Peyer's patch (tissue), 4 donors: Measurements from ENCODE around the gene PRIMA1.

Source experiments
- CTCF ChIP-seq, 6 experiments: fragments of 450-650 bp in 4 of 6; fragments of 200-600 bp in 2 of 6; sonication (generic) in 1 of 6; IDR thresholded peaks; one replicate each; pipeline ENCODE4 v1.5.1; 2017 to 2019; ENCODE audit warnings: antibody characterized with exemption in 6 of 6, mild to moderate bottlenecking in 3 of 6, moderate library complexity in 1 of 6
- POLR2A ChIP-seq, 2 donors: fragments of 450-650 bp; IDR thresholded peaks; one replicate each; pipeline ENCODE4 v1.5.1; 2017; ENCODE audit warnings: antibody characterized with exemption in 2 of 2, mild to moderate bottlenecking in 2 of 2, moderate library complexity in 2 of 2

GRCh38 chr14:93825235-93825553 is 36.9 kb upstream of the PRIMA1 start:
- no peak for TF ChIP-seq CTCF (IDR thresholded peaks at IDR 0.05)
- no peak for TF ChIP-seq POLR2A (IDR thresholded peaks at IDR 0.05)
